Esophagus squamous epithelium (tissue), 5 donors: ENCODE data around the gene WWOX. TPM values are rescaled to one million over a fixed set of nuclear protein-coding genes. Genes with fewer than 3 reads are reported as not detected.
A peak's percentile ranks its signal among the peaks of the same experiment; 100 is the strongest.

ENCODE experiments used
- DNase-seq: peaks from one replicate; lab custom pipeline; 2025; lab: John Stamatoyannopoulos, UW
- H3K27ac ChIP-seq, 4 donors: fragments of 200-600 bp; sonication (generic); one replicate each; pipeline ENCODE4 v1.5.1; 2016 to 2019; ENCODE audit warnings: mild to moderate bottlenecking in 1 of 4
- H3K27me3 ChIP-seq, 4 donors: fragments of 200-600 bp; sonication (generic); 1 replicate in 3 of 4; 2 replicates in 1 of 4; pipeline versions ENCODE4 v1.5.1 to v1.6.0; 2017 to 2021; ENCODE audit warnings: antibody characterized with exemption in 1 of 4
- H3K36me3 ChIP-seq, 3 donors: fragments of 200-600 bp; sonication (generic); one replicate each; pipeline ENCODE4 v1.5.1; 2016 to 2019
- H3K4me1 ChIP-seq, 3 donors: fragments of 200-600 bp; sonication (generic); one replicate each; pipeline ENCODE4 v1.5.1; 2017 to 2019
- H3K4me3 ChIP-seq, 4 donors: fragments of 200-600 bp; sonication (generic); 1 replicate in 3 of 4; 2 replicates in 1 of 4; pipeline ENCODE4 v1.5.1; 2016 to 2019; ENCODE audit warnings: mild to moderate bottlenecking in 2 of 4, moderate library complexity in 1 of 4
- H3K9me3 ChIP-seq, 3 donors: fragments of 200-600 bp; sonication (generic); one replicate each; pipeline ENCODE4 v1.5.1; 2016 to 2019
- CTCF ChIP-seq, 6 experiments: fragments of 450-650 bp in 4 of 6; fragments of 200-600 bp in 2 of 6; sonication (generic) in 2 of 6; IDR thresholded peaks; one replicate each; pipeline ENCODE4 v1.5.1; 2016 to 2019; ENCODE audit warnings: antibody characterized with exemption in 6 of 6, mild to moderate bottlenecking in 4 of 6, moderate library complexity in 4 of 6
- POLR2A ChIP-seq, 4 donors: fragments of 450-650 bp; IDR thresholded peaks; one replicate each; pipeline ENCODE4 v1.6.1; 2017; ENCODE audit warnings: antibody characterized with exemption in 4 of 4, mild to moderate bottlenecking in 4 of 4, moderate library complexity in 3 of 4
- WGBS, 2 donors: methylation state at CpG; one replicate each; pipeline ENCODE4 v1.1.5; 2018; 5-methylcytosine and 5-hydroxymethylcytosine counted together
- intact Hi-C: fragments of 100-400 bp; cut with DNase I; formaldehyde crosslinking; loops from one replicate; pipeline ENCODE4 v1.15.0; 2022
- total RNA-seq, 4 donors: library from RNA; depleted of rRNA; stranded (reverse); fragments of >200 nt; gene quantifications; one replicate each; pipeline ENCODE4 v1.1.0, GENCODE V29; 2016
- donor health status: DM: yes; HTN: yes; CAD: no.

Gene WWOX
- total RNA-seq, 4 donors from 2014 or later: 20.9 to 31.1 (median 27.5) TPM

- peak; percentile 22 to 68 (median 51) for TF ChIP-seq CTCF (IDR thresholded peaks at IDR 0.05)
- TF ChIP-seq POLR2A (IDR thresholded peaks at IDR 0.05): no peak
- Histone ChIP-seq H3K27me3 (no peaks in the 10 kb centered on the region), H3K36me3 (peaks cover 0 to 22% (median 0%) of the 10 kb centered on the region in 3 donors), H3K9me3 (no peaks in the 10 kb centered on the region), H3K4me3 (peak overlapping the region in 1 of 4 donors; percentile 19), H3K27ac (peak overlapping the region in 3 of 4 donors; percentile 31 to 46 (median 46)), H3K4me1 (peaks cover 0 to 22% (median 0%) of the 10 kb centered on the region in 3 donors)
- WGBS, 2 donors: 9 to 17% methylated on average over 4 of the region's 4 CpGs
- no peak for DNase-seq
- intact Hi-C loops: loop anchor here (10.0 kb wide), 2 partner anchors 112 to 1482 kb away; partner anchors contain the start of gene MAF
These were observed 23.4 kb downstream of the WWOX start for GRCh38 chr16:78122774-78123315.

- no peak for DNase-seq
- no peak overlapping the region for H3K4me3 ChIP-seq
- H3K27ac ChIP-seq: no peak overlapping the region
- H3K4me1 ChIP-seq: peaks cover 0 to 31% (median 0%) of the 10 kb centered on the region in 3 donors
- 94 to 98% methylated on average over 10 to 15 of the region's 15 CpGs for WGBS, 2 donors
- TF ChIP-seq CTCF (IDR thresholded peaks at IDR 0.05) (no peak), POLR2A (IDR thresholded peaks at IDR 0.05) (no peak)
- H3K27me3 ChIP-seq: no peaks in the 10 kb centered on the region
- H3K9me3 ChIP-seq: no peaks in the 10 kb centered on the region
- intact Hi-C loops: loop anchor here (10.0 kb wide), 2 partner anchors 110 to 1480 kb away; partner anchors contain the start of gene MAF
- no peaks in the 10 kb centered on the region for H3K36me3 ChIP-seq
These were observed 25.8 kb downstream of the WWOX start for GRCh38 chr16:78125112-78125844.

GRCh38 chr16:78126662-78127061 lies 27.2 kb downstream of the WWOX start:
- Histone ChIP-seq H3K27ac (no peak overlapping the region), H3K4me1 (peaks cover 0 to 31% (median 0%) of the 10 kb centered on the region in 3 donors), H3K36me3 (no peaks in the 10 kb centered on the region), H3K4me3 (no peak overlapping the region), H3K9me3 (no peaks in the 10 kb centered on the region), H3K27me3 (no peaks in the 10 kb centered on the region)
- TF ChIP-seq CTCF (IDR thresholded peaks at IDR 0.05) (no peak), POLR2A (IDR thresholded peaks at IDR 0.05) (no peak)
- DNase-seq: no peak
- WGBS, 2 donors: 64 to 94% methylated on average over 3 of the region's 3 CpGs
- intact Hi-C loops: loop anchor here (10.0 kb wide), 2 partner anchors 108 to 1478 kb away; partner anchors contain the start of gene MAF

- 44 to 50% methylated on average over 5 of the region's 5 CpGs for WGBS, 2 donors
- no peaks in the 10 kb centered on the region for H3K27me3 ChIP-seq
- no peak for DNase-seq
- TF ChIP-seq POLR2A (IDR thresholded peaks at IDR 0.05): no peak
- no peak for TF ChIP-seq CTCF (IDR thresholded peaks at IDR 0.05)
- H3K9me3 ChIP-seq: no peaks in the 10 kb centered on the region
- intact Hi-C loops: loop anchor here (10.0 kb wide), 2 partner anchors 108 to 1478 kb away; partner anchors contain the start of gene MAF
- no peaks in the 10 kb centered on the region for H3K36me3 ChIP-seq
- H3K27ac ChIP-seq: no peak overlapping the region
- peak overlapping the region in 1 of 4 donors; percentile 20 for H3K4me3 ChIP-seq
- H3K4me1 ChIP-seq: peaks cover 0 to 31% (median 0%) of the 10 kb centered on the region in 3 donors
These were observed 27.7 kb downstream of the WWOX start for GRCh38 chr16:78127130-78127529.

- Histone ChIP-seq H3K9me3 (no peaks in the 10 kb centered on the region), H3K4me3 (no peak overlapping the region), H3K27ac (no peak overlapping the region), H3K27me3 (no peaks in the 10 kb centered on the region), H3K36me3 (no peaks in the 10 kb centered on the region), H3K4me1 (peaks cover 0 to 16% (median 0%) of the 10 kb centered on the region in 3 donors)
- no peak for TF ChIP-seq POLR2A (IDR thresholded peaks at IDR 0.05)
- no peak for TF ChIP-seq CTCF (IDR thresholded peaks at IDR 0.05)
- intact Hi-C loops: loop anchor here (10.0 kb wide), 2 partner anchors 106 to 1476 kb away; partner anchors contain the start of gene MAF
- DNase-seq: no peak
- WGBS, 2 donors: 45 to 66% methylated on average over 9 of the region's 9 CpGs
These were observed 29.5 kb downstream of the WWOX start for GRCh38 chr16:78128913-78129312.
